ENCODE results near the gene RNF180. TPM values are rescaled to one million over a fixed set of nuclear protein-coding genes. Genes with fewer than 3 reads are reported as not detected.
"Not testable (repeated sequence)": the region's sequence is repeated elsewhere in the genome, so short reads cannot be mapped to it uniquely, and the experiment has no call there.

RNF180 gene
- total and polyA plus RNA-seq, 7 experiments from 2014 or later, result not detected

- H3K4me1 Mint-ChIP-seq; H3K4me1 ChIP-seq (ENCODE audit: control insufficient read depth in 2 of 2, insufficient read depth in 2 of 2, low read length in 2 of 2); H3K27me3 ChIP-seq (ENCODE audit: control insufficient read depth in 2 of 2, insufficient read depth in 2 of 2, low read length in 2 of 2); H3K27ac Mint-ChIP-seq; H3K27me3 Mint-ChIP-seq; H3K9me3 ChIP-seq (ENCODE audit: control insufficient read depth in 2 of 3, low read length in 3 of 3); H3K4me3 Mint-ChIP-seq; POLR2A ChIA-PET; H3K36me3 Mint-ChIP-seq; intact Hi-C loops (cut with micrococcal nuclease); H3K36me3 ChIP-seq (ENCODE audit: control insufficient read depth in 2 of 3, insufficient read depth in 3 of 3, low read length in 3 of 3); H3K27ac ChIP-seq (ENCODE audit: low read depth, low read length); CTCF ChIA-PET; H3K4me3 ChIP-seq (ENCODE audit: low read length); ATAC-seq; DNase-seq: not testable (repeated sequence)
- peaks cover 4 to 47% (median 22%) of the 10 kb centered on the region in 11 donors for H3K9me3 Mint-ChIP-seq
Observed at GRCh38 chr5:64407103-64407825, 241.6 kb downstream of the RNF180 start.

- Histone ChIP-seq H3K27ac (ENCODE audit: low read depth, low read length) (no peak overlapping the region), H3K9me3 (ENCODE audit: control insufficient read depth in 2 of 3, low read length in 3 of 3) (no peaks in the 10 kb centered on the region), H3K4me3 (ENCODE audit: low read length) (no peak overlapping the region), H3K4me1 (ENCODE audit: control insufficient read depth in 2 of 2, insufficient read depth in 2 of 2, low read length in 2 of 2) (no peaks in the 10 kb centered on the region), H3K27me3 (ENCODE audit: control insufficient read depth in 2 of 2, insufficient read depth in 2 of 2, low read length in 2 of 2) (no peaks in the 10 kb centered on the region), H3K36me3 (ENCODE audit: control insufficient read depth in 2 of 3, insufficient read depth in 3 of 3, low read length in 3 of 3) (no peaks in the 10 kb centered on the region)
- intact Hi-C loops (cut with micrococcal nuclease), result no loop called here
- H3K27me3 Mint-ChIP-seq, result no peaks in the 10 kb centered on the region
- H3K9me3 Mint-ChIP-seq, result peaks cover 0 to 21% (median 5%) of the 10 kb centered on the region in 11 donors
- no peak overlapping the region for H3K27ac Mint-ChIP-seq
- POLR2A ChIA-PET, result no interaction called here
- H3K4me3 Mint-ChIP-seq, result no peak overlapping the region
- ATAC-seq, result no peak
- no peak for DNase-seq
- no peaks in the 10 kb centered on the region for H3K4me1 Mint-ChIP-seq
- CTCF ChIA-PET, result no interaction called here
- H3K36me3 Mint-ChIP-seq, result no peaks in the 10 kb centered on the region
Observed at GRCh38 chr5:64417390-64417789, 251.7 kb downstream of the RNF180 start.

GRCh38 chr5:64418013-64418412 lies 252.4 kb downstream of the RNF180 start:
- no peak for DNase-seq
- Mint-ChIP-seq H3K4me1 (no peaks in the 10 kb centered on the region), H3K36me3 (no peaks in the 10 kb centered on the region), H3K9me3 (peaks cover 0 to 21% (median 5%) of the 10 kb centered on the region in 11 donors), H3K27ac (no peak overlapping the region), H3K27me3 (no peaks in the 10 kb centered on the region), H3K4me3 (no peak overlapping the region)
- Histone ChIP-seq H3K27ac (ENCODE audit: low read depth, low read length) (no peak overlapping the region), H3K4me1 (ENCODE audit: control insufficient read depth in 2 of 2, insufficient read depth in 2 of 2, low read length in 2 of 2) (no peaks in the 10 kb centered on the region), H3K9me3 (ENCODE audit: control insufficient read depth in 2 of 3, low read length in 3 of 3) (no peaks in the 10 kb centered on the region), H3K4me3 (ENCODE audit: low read length) (no peak overlapping the region), H3K36me3 (ENCODE audit: control insufficient read depth in 2 of 3, insufficient read depth in 3 of 3, low read length in 3 of 3) (no peaks in the 10 kb centered on the region), H3K27me3 (ENCODE audit: control insufficient read depth in 2 of 2, insufficient read depth in 2 of 2, low read length in 2 of 2) (no peaks in the 10 kb centered on the region)
- intact Hi-C loops (cut with micrococcal nuclease), result no loop called here
- no peak for ATAC-seq
- ChIA-PET POLR2A (no interaction called here), CTCF (no interaction called here)

Other genes with a start within 250 kb of the RNF180 start
- not detected for gene HTR1A, start 203.4 kb upstream of the RNF180 start, total RNA-seq
- not detected for gene HTR1A, start 203.4 kb upstream of the RNF180 start, polyA plus RNA-seq